Stomach (tissue), 4 donors: ENCODE results near the gene RASSF3.

Experiments
- EP300 ChIP-seq: sonication (generic); formaldehyde crosslinking; IDR thresholded peaks from one replicate; pipeline ENCODE4 v1.6.1; 2017; ENCODE audit warnings: antibody characterized with exemption
- POLR2A ChIP-seq, 4 donors: fragments of 450-650 bp; IDR thresholded peaks; one replicate each; pipeline ENCODE4 v1.6.1; 2016; ENCODE audit warnings: antibody characterized with exemption in 4 of 4, control low read depth in 2 of 4, mild to moderate bottlenecking in 1 of 4, moderate library complexity in 1 of 4
- POLR2AphosphoS5 ChIP-seq, 3 donors: sonication (generic); formaldehyde crosslinking; IDR thresholded peaks; one replicate each; pipeline ENCODE4 v1.6.1; 2016; ENCODE audit warnings: antibody characterized with exemption in 3 of 3
- TF ChIP-seq, protein P1 (sequence below), 7 experiments: fragments of 450-650 bp in 4 of 7; fragments of 200-600 bp in 3 of 7; sonication (generic) in 3 of 7; IDR thresholded peaks; one replicate each; pipeline ENCODE4 v1.5.1; 2016 to 2019; ENCODE audit warnings: antibody characterized with exemption in 7 of 7, control low read depth in 2 of 7, mild to moderate bottlenecking in 1 of 7

- TF ChIP-seq, protein P1, sequence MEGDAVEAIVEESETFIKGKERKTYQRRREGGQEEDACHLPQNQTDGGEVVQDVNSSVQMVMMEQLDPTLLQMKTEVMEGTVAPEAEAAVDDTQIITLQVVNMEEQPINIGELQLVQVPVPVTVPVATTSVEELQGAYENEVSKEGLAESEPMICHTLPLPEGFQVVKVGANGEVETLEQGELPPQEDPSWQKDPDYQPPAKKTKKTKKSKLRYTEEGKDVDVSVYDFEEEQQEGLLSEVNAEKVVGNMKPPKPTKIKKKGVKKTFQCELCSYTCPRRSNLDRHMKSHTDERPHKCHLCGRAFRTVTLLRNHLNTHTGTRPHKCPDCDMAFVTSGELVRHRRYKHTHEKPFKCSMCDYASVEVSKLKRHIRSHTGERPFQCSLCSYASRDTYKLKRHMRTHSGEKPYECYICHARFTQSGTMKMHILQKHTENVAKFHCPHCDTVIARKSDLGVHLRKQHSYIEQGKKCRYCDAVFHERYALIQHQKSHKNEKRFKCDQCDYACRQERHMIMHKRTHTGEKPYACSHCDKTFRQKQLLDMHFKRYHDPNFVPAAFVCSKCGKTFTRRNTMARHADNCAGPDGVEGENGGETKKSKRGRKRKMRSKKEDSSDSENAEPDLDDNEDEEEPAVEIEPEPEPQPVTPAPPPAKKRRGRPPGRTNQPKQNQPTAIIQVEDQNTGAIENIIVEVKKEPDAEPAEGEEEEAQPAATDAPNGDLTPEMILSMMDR (IDR thresholded peaks at IDR 0.05) = no peak
- no peak for TF ChIP-seq POLR2A (IDR thresholded peaks at IDR 0.05)
- no peak for TF ChIP-seq POLR2AphosphoS5 (IDR thresholded peaks at IDR 0.05)
- TF ChIP-seq EP300 = no peak
Measured at GRCh38 chr12:64706306-64706705, 96.0 kb downstream of the RASSF3 start.
